ENCODE results near the gene PCBP3.
"Not testable (repeated sequence)": the region's sequence is repeated elsewhere in the genome, so short reads cannot be mapped to it uniquely, and the experiment has no call there.

PCBP3 gene

GRCh38 chr21:45636459-45636858, 7.1 kb upstream of the PCBP3 start:
- no peak for DNase-seq

DNA sequence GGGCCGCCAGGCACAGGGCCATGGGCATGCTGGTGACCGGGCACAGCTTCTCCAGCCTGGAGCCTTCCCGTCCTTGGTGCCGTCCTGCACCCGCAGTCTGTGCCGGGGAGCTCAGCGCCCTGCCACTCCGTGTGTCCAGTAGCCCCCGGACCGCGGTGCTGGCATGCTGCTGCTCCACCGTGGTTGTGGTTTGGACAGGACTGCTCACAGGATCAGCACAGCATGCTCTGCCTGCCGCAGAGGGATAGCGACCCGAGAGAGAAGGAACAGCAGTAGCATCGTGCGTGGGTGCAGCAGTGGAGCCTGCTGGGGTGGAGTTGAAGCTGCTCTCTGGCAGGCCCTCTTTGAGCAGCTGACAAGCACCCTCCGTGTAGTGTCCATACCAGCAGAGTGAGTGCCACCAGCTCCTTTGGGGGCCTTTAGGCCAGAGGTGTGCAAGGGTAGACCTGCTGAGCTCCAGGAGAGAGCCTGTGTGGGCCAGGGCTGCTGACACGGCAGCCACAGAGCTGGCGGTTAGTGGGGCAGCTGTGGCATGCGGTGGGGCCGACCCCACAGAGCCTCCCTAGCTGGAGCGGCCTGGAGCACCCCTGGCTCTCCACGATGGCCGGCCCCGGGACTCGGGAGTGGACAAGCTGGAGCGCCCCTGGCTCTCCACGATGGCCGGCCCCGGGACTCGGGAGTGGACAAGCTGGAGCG, 6.4 kb upstream of the PCBP3 start:
- DNase-seq: no peak

DNA sequence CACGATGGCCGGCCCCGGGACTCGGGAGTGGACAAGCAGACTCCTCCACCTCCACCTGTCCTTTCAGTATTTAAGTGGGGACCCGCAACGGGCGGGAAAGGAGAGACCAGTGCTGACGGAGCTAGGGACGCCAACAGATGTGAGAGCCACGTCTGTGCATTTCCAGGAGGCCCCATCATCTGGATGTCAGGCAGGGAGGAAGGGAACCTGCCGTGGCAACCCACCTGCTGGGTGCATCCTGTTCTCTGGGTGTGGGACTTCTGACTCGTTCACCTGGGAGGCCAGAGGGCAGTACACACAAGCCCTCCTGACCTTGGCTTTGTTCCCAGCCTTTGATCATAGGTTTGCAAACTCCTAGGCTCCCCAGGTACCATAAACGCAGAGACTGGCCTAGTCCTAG, 5.6 kb upstream of the PCBP3 start:
- no peak for DNase-seq

- DNase-seq: no peak
Observed at GRCh38 chr21:45638707-45639106, 4.8 kb upstream of the PCBP3 start.

DNA sequence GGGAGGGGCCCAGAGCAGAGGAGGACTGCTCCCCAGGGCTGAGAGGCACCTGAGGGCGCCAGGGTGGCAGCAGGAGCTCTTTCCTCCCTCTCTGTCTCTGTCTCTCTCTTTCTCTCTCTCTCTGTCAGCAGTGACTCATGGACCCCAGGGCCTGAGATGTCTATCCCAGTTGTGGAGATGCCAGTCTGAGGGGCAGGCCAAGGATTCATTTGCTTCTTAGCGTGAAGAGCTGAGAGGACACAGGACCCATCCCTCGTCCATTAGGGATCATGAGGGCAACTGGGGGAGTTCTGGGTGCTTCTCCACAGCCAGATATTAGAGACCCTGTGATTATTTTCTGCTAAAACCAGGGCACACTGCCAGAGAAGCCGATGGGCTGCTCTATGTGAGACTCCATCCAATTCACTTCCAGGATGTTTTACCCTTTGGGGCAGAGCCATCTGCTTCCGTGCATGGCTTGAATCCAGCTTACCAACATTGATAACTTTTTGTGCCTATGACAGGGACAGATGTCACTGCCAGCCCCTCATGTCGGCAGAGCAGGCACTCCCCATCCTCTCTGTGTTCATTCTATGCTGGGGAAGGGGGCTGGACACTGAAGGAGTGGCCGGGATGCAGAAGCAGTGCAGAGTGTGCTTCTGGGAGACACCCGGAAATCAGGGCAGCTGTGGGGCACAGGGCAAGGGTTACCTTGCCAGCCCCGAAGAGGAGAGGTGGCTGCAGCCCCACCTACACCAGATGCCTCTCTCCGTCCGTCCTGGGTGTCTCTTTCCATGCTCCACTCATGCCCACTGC, 4.1 kb upstream of the PCBP3 start:
- DNase-seq: no peak

GRCh38 chr21:45640001-45640887, 3.3 kb upstream of the PCBP3 start:
- no peak for DNase-seq

DNA sequence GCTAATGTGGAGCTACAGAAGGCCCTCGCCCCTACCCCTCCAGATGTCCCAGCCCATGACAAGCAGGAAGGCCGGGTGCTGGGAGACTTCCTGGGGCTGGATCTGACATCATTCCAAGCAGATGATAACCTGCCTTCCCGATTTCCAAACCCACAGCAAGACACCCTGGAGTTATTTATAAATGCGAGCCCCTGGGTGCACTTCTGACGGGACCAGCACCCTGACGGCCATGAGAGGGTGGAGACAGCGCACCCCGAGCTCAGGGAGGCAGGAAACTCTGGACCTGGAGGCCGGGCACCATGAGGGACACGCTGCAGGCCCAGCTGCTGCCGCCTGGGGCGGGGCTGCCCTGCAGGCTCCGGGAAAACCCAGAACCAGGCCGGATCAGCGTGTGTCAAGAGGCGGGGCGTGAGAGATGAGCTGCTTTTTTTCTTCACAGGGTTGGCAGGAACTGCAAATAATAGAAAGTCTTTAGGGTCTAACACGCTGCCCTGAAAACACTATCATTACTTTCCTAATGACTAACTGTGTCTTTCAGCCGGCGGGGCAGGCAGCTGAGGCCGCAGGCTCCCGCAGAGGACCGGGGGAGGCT, 2.5 kb upstream of the PCBP3 start:
- DNase-seq: no peak

DNA sequence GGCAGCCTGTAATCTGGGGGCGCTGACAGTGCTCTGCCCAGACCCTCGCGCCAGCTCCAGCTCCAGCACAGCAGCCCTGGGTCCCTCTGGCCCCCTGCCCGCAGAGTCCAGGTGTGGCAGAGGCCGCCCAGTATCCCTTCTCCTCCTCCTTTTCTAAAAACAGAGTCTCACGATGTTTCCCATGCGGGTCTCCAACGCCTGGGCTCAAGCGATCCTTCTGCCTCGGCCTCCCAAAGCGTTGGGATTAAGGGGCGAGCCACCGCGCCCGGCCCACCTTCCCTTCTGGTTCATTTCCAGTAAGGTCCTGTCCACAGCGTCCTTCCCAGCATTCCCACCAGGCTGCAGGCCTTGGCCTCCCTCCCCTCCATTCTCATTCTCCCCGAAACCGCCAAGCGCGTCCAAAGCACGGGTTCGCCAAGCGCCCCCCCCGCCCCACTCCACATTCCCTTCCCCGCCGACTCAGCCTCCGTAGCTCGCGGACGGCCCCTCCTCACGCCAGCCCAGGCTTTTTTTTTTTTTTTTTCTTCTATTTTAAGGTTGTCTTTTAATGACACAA, 2.0 kb upstream of the PCBP3 start:
- DNase-seq: no peak

DNA sequence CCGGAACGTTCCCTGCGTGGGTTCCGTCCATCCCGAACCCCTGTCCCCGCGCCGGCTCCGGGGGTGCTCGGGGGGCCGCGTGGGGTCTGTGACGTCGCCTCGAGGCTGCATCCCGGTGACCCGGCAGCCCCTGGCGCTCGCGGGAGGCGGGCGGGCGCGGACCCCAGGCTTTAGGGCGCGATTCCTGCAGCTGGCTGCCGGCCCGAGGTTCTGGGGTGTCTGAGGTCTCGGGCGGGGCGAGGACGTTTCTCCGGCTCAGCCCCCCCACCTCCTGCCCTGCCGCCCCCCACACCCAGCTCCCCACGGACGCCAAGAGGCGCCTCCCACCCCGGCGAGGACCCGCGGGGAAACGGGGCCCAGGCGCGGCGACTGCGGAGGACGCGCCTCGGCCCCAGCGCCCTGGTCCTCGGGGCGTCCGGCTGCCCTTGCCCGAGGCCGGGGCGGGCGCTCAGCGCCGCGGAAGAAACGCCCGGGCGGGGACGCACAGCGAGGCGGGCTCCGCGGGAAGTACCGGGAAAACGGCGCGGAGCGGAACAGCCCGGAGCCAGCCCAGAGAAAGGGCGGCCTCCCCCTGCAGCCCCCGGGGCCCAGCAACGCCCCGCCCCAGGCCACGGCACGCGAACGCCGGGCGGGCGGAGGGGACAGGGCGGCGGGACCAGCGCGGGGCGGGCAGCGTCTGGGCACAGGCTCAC, 1.3 kb upstream of the PCBP3 start:
- peak; percentile 33 for DNase-seq

GRCh38 chr21:45644041-45644906, 749 bp downstream of the PCBP3 start:
- peak; percentile 25 for DNase-seq

GRCh38 chr21:45651921-45652320, 8.4 kb downstream of the PCBP3 start:
- no peak for DNase-seq

DNA sequence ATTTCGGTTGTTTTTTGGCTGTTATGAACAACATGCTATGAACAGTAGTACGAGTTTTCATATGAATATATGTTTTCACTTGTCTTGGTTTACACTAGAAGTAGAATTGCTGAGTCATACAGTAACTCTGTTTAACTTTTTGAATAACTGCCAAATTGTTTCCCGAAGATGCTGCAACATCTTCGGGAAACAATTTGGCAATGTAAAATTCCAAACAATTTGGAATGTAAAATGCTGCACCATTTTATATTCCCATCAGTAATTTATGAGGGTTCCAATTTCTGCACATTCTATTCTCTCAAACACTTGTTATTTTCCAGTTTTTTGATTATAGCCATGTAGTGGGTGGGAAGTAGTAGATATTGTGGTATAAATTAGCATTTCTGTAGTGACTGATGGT, 11.6 kb downstream of the PCBP3 start:
- DNase-seq: no peak

GRCh38 chr21:45656114-45656513, 12.6 kb downstream of the PCBP3 start:
- not testable (repeated sequence) for DNase-seq

GRCh38 chr21:45661913-45662622, 18.5 kb downstream of the PCBP3 start:
- DNase-seq: not testable (repeated sequence)

- not testable (repeated sequence) for DNase-seq
Observed at GRCh38 chr21:45662623-45663245, 19.2 kb downstream of the PCBP3 start.

GRCh38 chr21:45669382-45669781, 25.9 kb downstream of the PCBP3 start:
- DNase-seq: no peak

GRCh38 chr21:45670731-45671130, 27.2 kb downstream of the PCBP3 start:
- DNase-seq: no peak

- not testable (repeated sequence) for DNase-seq
Observed at GRCh38 chr21:45678790-45679189, 35.3 kb downstream of the PCBP3 start.

DNA sequence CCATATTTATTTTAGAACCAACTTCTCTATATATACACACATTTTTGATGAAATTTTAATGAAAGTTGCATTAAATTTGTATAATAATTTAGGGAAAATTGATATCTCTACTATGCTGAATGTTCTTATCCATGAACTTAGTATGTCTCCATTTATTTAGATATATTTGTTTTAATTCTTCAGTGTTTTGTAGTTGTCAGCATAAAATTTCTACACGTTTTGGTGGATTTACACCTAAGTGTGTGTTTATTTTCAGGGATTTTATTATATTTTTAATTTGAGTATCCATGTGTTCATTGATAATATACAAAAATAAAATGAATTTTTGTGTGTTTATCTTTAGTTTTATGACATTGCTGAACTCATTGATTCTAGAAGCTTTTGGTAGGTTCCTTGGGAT, 36.7 kb downstream of the PCBP3 start:
- DNase-seq: no peak

DNA sequence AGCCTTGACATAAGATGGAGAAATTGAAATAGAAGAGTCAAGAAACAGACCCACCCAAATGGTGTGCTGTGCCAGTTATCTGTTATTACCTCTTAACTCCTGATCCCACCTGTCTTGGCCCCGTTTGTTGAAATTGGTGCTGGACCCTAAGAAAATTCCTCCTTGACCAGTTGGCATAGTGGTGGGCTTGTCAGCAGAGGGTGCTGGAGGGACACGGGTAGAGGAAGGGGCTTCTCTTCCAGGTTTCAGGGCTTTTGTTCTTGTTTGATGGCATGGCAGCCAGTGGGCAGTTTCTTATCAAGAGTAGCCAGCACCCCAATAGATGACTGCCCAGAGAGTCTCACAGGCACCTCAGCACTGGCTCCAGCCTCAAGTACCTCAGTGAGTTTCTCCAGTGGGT, 51.6 kb downstream of the PCBP3 start:
- no peak for DNase-seq

Measured in CD4-positive, alpha-beta T cell treated with Interleukin-17A for 4 hours (primary cell).